ENCODE measurements around the gene PRF1. TPM values are rescaled to one million over a fixed set of nuclear protein-coding genes. Genes with fewer than 3 reads are reported as not detected.

PRF1 gene
- total and polyA plus RNA-seq, 2 donors, result 0.90 to 1.3 TPM

DNA sequence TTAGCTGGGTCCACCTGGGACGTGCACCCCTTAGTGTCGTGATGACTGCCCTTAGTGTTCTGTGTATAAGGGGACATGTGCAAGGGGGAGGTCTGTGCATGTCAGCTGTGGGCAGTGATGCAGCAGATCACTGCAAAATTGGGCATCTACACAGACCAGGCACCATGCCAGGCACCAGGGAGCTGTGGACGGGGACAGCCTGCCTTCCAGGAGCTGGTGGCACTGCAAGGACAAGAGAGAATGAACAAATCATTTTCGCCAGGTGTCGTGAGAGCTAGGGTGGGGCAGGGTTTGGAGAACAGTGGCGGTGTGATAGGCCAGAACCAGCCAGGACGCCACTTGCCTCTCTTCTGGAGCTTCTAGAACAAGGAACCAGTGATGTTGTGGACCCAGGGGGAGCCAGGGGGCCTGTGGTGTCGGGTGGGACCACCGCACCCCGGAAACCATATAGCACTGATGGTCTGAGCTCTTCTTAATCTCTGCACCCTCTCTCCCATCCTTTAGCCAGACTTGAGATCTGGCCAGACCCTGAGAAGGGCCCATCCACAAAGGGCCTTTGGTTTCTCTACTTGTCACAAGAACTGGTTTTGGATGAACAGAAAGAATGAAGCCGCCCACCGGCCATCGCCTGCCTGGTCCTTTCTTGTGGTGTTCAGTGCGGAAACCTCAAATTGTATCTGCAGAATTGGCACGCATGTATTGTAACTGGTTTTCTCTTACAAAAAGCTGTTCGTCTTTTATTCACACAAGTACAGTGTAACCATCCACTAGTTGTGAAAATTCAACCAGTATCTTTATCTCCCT is 30.7 kb downstream of the PRF1 start:
- H3K36me3 ChIP-seq (ENCODE audit: insufficient read depth), result no peaks in the 10 kb centered on the region
- no peak for DNase-seq (ENCODE audit: extremely low spot score)
- H3K27ac ChIP-seq (ENCODE audit: low read depth), result no peak overlapping the region
- 89% methylated on average over 16 of the region's 16 CpGs for WGBS
- no peak overlapping the region for H3K4me3 ChIP-seq (ENCODE audit: low read depth, low read length)
- no peaks in the 10 kb centered on the region for H3K4me1 ChIP-seq (ENCODE audit: insufficient read depth)

DNA sequence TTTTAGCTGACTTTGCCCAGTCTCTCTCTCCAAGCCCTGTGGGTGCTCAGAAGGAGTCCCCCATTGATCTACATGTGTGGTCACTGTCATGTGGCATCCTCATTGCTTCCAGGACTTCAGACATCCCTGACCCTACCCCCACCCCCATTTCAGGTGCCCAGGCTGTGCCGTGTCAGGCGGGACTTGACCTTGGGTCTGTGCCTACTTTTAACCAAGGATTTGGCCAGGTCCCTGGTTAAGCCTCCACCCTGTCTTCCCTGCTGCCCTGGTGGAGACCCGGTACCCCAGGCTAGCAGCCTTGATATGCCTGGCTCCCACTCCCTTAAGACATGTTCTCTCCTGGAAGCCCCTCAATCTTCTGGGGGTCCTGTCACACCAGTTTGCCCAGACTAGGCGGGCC is 31.3 kb downstream of the PRF1 start:
- Histone ChIP-seq H3K4me3 (ENCODE audit: low read depth, low read length) (no peak overlapping the region), H3K36me3 (ENCODE audit: insufficient read depth) (no peaks in the 10 kb centered on the region)
- WGBS, result 87% methylated on average over 4 of the region's 4 CpGs

GRCh38 chr10:70568781-70569495 is 33.6 kb downstream of the PRF1 start:
- no peak overlapping the region for H3K27ac ChIP-seq (ENCODE audit: low read depth)
- DNase-seq (ENCODE audit: extremely low spot score), result no peak
- H3K4me1 ChIP-seq (ENCODE audit: insufficient read depth), result no peaks in the 10 kb centered on the region
- no peaks in the 10 kb centered on the region for H3K36me3 ChIP-seq (ENCODE audit: insufficient read depth)
- H3K4me3 ChIP-seq (ENCODE audit: low read depth, low read length), result no peak overlapping the region
- WGBS, result 92% methylated on average over 7 of the region's 7 CpGs

More for the DNA sequence above, 31.3 kb downstream of the PRF1 start:
- no peak for DNase-seq (ENCODE audit: extremely low spot score)
- Histone ChIP-seq H3K4me1 (ENCODE audit: insufficient read depth) (no peaks in the 10 kb centered on the region), H3K27ac (ENCODE audit: low read depth) (no peak overlapping the region)

DNA sequence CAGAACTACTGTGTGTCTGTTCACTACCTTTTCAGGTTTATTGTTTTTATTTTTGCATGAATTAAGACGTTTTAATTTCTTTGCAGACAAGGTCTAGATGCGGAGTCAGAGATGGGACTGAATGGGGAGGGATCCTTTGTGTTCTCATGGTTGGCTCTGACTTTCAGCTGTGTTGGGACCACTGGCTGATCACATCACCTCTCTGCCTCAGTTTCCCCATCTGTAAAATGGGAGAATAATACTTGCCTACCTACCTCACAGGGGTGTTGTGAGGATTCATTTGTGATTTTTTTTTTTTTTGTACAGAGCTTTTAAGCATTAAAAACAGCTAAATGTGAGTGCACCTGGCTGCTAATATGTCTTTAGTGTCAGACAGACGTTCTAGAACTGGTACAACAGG is 34.4 kb downstream of the PRF1 start:
- no peak overlapping the region for H3K4me3 ChIP-seq (ENCODE audit: low read depth, low read length)
- no peaks in the 10 kb centered on the region for H3K4me1 ChIP-seq (ENCODE audit: insufficient read depth)
- no peak overlapping the region for H3K27ac ChIP-seq (ENCODE audit: low read depth)
- no peaks in the 10 kb centered on the region for H3K36me3 ChIP-seq (ENCODE audit: insufficient read depth)
- no peak for DNase-seq (ENCODE audit: extremely low spot score)
- WGBS, result 91% methylated on average over 3 of the region's 3 CpGs

DNA sequence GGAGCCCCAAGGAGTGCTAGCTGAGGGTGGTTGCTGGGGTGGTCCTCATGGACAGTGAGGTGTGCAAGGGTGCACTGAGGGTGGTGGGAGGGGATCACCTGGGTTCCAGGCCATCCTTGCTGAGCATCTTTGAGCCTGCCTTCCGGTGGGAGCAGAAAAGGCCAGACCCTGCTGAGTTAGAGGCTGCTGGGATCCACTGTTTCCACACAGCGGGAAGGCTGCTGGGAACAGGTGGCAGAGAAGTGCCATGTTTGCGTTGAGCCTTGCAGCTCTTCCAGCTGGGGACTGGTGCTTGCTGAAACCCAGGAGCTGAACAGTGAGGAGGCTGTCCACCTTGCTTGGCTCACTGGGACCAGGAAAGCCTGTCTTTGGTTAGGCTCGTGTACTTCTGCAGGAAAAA is 34.9 kb downstream of the PRF1 start:
- no peak for DNase-seq (ENCODE audit: extremely low spot score)
- H3K36me3 ChIP-seq (ENCODE audit: insufficient read depth), result no peaks in the 10 kb centered on the region
- 85% methylated on average over 4 of the region's 4 CpGs for WGBS

GRCh38 chr10:70566515-70567290 is 35.8 kb downstream of the PRF1 start:
- no peak for DNase-seq (ENCODE audit: extremely low spot score)
- Histone ChIP-seq H3K27ac (ENCODE audit: low read depth) (no peak overlapping the region), H3K4me1 (ENCODE audit: insufficient read depth) (no peaks in the 10 kb centered on the region), H3K36me3 (ENCODE audit: insufficient read depth) (no peaks in the 10 kb centered on the region), H3K4me3 (ENCODE audit: low read depth, low read length) (no peak overlapping the region)
- 91% methylated on average over 18 of the region's 18 CpGs for WGBS

More for the DNA sequence above, 34.9 kb downstream of the PRF1 start:
- Histone ChIP-seq H3K27ac (ENCODE audit: low read depth) (no peak overlapping the region), H3K4me3 (ENCODE audit: low read depth, low read length) (no peak overlapping the region), H3K4me1 (ENCODE audit: insufficient read depth) (no peaks in the 10 kb centered on the region)

- Histone ChIP-seq H3K27ac (ENCODE audit: low read depth) (no peak overlapping the region), H3K36me3 (ENCODE audit: insufficient read depth) (no peaks in the 10 kb centered on the region), H3K4me3 (ENCODE audit: low read depth, low read length) (no peak overlapping the region), H3K4me1 (ENCODE audit: insufficient read depth) (no peaks in the 10 kb centered on the region)
- WGBS, result 89% methylated on average over 18 of the region's 18 CpGs
- DNase-seq (ENCODE audit: extremely low spot score), result no peak
Measured at GRCh38 chr10:70565556-70566514, 36.7 kb downstream of the PRF1 start.

GRCh38 chr10:70564901-70565351 is 37.6 kb downstream of the PRF1 start:
- no peak for DNase-seq (ENCODE audit: extremely low spot score)
- Histone ChIP-seq H3K36me3 (ENCODE audit: insufficient read depth) (no peaks in the 10 kb centered on the region), H3K4me3 (ENCODE audit: low read depth, low read length) (no peak overlapping the region), H3K27ac (ENCODE audit: low read depth) (no peak overlapping the region), H3K4me1 (ENCODE audit: insufficient read depth) (no peaks in the 10 kb centered on the region)
- 93% methylated on average over 6 of the region's 6 CpGs for WGBS

DNA sequence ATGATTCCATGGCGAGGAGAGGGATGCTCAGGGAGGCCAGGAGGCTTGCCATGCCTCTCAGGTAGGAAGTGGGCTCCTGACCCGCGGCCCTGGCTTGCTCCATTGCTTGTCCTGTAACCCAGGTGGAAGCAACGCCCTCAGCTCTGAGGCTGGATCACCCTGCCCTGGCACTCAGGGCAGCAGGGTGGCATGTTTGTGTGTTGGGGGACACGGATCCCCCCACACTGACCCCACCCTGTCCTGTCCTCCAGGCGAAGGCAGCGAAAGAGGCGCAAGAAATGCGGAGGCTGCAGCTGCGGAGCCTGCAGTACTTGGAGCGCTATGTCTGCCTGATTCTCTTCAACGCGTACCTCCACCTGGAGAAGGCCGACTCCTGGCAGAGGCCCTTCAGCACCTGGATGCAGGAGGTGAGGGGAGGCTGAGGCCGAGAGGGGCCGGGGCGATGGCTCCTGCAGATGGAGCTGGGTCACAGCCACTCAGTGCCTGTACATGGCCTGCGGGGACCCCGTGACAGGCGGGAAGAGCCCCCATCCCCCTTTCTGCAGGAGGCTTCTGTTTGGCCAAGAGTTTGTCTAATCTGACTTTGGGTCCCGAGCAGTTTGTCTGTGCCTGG is 38.3 kb downstream of the PRF1 start:
- Histone ChIP-seq H3K4me3 (ENCODE audit: low read depth, low read length) (no peak overlapping the region), H3K36me3 (ENCODE audit: insufficient read depth) (no peaks in the 10 kb centered on the region), H3K27ac (ENCODE audit: low read depth) (no peak overlapping the region), H3K4me1 (ENCODE audit: insufficient read depth) (no peaks in the 10 kb centered on the region)
- 96% methylated on average over 21 of the region's 21 CpGs for WGBS
- no peak for DNase-seq (ENCODE audit: extremely low spot score)

- WGBS, result 61% methylated on average over 7 of the region's 7 CpGs
- no peak for DNase-seq (ENCODE audit: extremely low spot score)
- no peak overlapping the region for H3K27ac ChIP-seq (ENCODE audit: low read depth)
- H3K36me3 ChIP-seq (ENCODE audit: insufficient read depth), result no peaks in the 10 kb centered on the region
- no peaks in the 10 kb centered on the region for H3K4me1 ChIP-seq (ENCODE audit: insufficient read depth)
- H3K4me3 ChIP-seq (ENCODE audit: low read depth, low read length), result no peak overlapping the region
Measured at GRCh38 chr10:70563230-70563629, 39.3 kb downstream of the PRF1 start.

- Histone ChIP-seq H3K36me3 (ENCODE audit: insufficient read depth) (no peaks in the 10 kb centered on the region), H3K27ac (ENCODE audit: low read depth) (no peak overlapping the region), H3K4me3 (ENCODE audit: low read depth, low read length) (no peak overlapping the region), H3K4me1 (ENCODE audit: insufficient read depth) (no peaks in the 10 kb centered on the region)
- DNase-seq (ENCODE audit: extremely low spot score), result no peak
- 81% methylated on average over 15 of the region's 15 CpGs for WGBS
Measured at GRCh38 chr10:70562036-70562755, 40.3 kb downstream of the PRF1 start.

DNA sequence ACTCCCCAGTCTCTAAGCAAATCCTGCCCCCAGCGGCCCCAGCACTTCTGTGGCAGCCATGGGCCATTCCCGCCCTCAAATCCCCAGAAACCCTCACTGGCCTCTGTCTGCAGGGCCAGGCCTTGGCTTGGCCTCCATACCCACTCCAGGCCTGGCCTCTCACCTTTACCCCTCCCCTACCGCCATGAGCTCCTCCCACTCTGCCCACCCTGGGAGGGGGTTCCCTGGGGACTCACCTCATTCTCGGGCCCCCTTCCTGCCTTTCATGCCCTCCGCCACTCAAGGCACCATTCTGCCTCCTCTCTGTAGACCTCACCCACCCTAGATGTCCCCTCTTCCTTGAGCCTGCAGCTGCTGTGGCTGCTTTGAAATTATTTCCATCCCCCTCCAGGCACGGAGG is 41.0 kb downstream of the PRF1 start:
- 90% methylated on average over 6 of the region's 6 CpGs for WGBS
- DNase-seq (ENCODE audit: extremely low spot score), result no peak
- Histone ChIP-seq H3K36me3 (ENCODE audit: insufficient read depth) (no peaks in the 10 kb centered on the region), H3K27ac (ENCODE audit: low read depth) (no peak overlapping the region), H3K4me1 (ENCODE audit: insufficient read depth) (no peaks in the 10 kb centered on the region), H3K4me3 (ENCODE audit: low read depth, low read length) (no peak overlapping the region)

Measured in urinary bladder (tissue), 4 donors.